Ascending aorta (tissue), 2 donors: ENCODE data around the gene BTBD6. TPM values are rescaled to one million over a fixed set of nuclear protein-coding genes. Genes with fewer than 3 reads are reported as not detected.

Experiments
- DNase-seq, 2 donors: peaks; one replicate each; pipeline ENCODE4 v3.0.0-alpha.2; 2019; ENCODE audit warnings: low spot score in 2 of 2
- H3K27ac ChIP-seq, 2 donors: fragments of 200-600 bp; sonication (generic); one replicate each; pipeline ENCODE4 v1.5.1; 2016 to 2017; ENCODE audit warnings: mild to moderate bottlenecking in 1 of 2
- H3K27me3 ChIP-seq: fragments of 200-600 bp; sonication (generic); one replicate; pipeline ENCODE4 v1.5.1; 2017
- H3K36me3 ChIP-seq, 2 donors: fragments of 200-600 bp; sonication (generic); one replicate each; pipeline ENCODE4 v1.5.1; 2016
- H3K4me1 ChIP-seq, 2 donors: fragments of 200-600 bp; sonication (generic); one replicate each; pipeline ENCODE4 v1.5.1; 2016 to 2017; ENCODE audit warnings: mild to moderate bottlenecking in 1 of 2
- H3K4me3 ChIP-seq, 2 donors: fragments of 200-600 bp; sonication (generic); one replicate each; pipeline ENCODE4 v1.5.1; 2016 to 2017; ENCODE audit warnings: mild to moderate bottlenecking in 1 of 2
- H3K9me3 ChIP-seq, 2 donors: fragments of 200-600 bp; sonication (generic); one replicate each; pipeline ENCODE4 v1.5.1; 2016
- CTCF ChIP-seq, 3 experiments: fragments of 200-600 bp in 2 of 3; fragments of 450-650 bp in 1 of 3; sonication (generic) in 2 of 3; IDR thresholded peaks; one replicate each; pipeline ENCODE4 v1.5.1; 2016 to 2019; ENCODE audit warnings: antibody characterized with exemption in 3 of 3, mild to moderate bottlenecking in 1 of 3, moderate library complexity in 1 of 3
- intact Hi-C: fragments of 100-400 bp; cut with DNase I; formaldehyde crosslinking; loops from one replicate; pipeline ENCODE4 v1.15.1; 2023
- total RNA-seq: library from RNA; depleted of rRNA; stranded (reverse); fragments of >200 nt; gene quantifications from one replicate; pipeline ENCODE4 v1.1.0, GENCODE V29; 2016

The BTBD6 gene
- total RNA-seq, 1 donor from 2014 or later: 80.1 TPM

DNA sequence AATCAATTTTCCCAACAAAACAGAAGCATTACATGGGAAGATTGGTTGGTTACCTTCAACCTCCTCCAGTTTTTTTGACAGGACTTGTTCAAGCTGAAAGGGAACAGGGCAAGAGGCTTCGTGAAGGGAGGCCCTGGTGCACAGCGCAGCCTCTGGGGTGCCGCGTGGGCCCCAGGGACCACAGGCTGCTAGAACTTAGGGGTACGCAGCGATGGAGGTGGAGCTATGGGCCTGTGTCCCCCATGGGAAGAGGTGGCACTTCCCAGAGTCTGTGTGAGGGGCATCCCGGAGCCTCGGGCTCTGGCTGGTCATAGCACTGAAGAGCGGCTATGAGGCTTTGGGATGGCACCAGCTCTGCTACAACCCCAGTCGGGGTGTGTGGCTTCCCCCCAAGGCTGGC is 22.1 kb upstream of the BTBD6 start:
- Histone ChIP-seq H3K4me1 (no peaks in the 10 kb centered on the region), H3K27ac (no peak overlapping the region), H3K27me3 (no peaks in the 10 kb centered on the region), H3K9me3 (no peaks in the 10 kb centered on the region), H3K36me3 (peaks cover 26 to 40% of the 10 kb centered on the region in 2 donors), H3K4me3 (no peak overlapping the region)
- intact Hi-C loops: no loop called here
- no peak for DNase-seq
- TF ChIP-seq CTCF (IDR thresholded peaks at IDR 0.05): no peak

DNA sequence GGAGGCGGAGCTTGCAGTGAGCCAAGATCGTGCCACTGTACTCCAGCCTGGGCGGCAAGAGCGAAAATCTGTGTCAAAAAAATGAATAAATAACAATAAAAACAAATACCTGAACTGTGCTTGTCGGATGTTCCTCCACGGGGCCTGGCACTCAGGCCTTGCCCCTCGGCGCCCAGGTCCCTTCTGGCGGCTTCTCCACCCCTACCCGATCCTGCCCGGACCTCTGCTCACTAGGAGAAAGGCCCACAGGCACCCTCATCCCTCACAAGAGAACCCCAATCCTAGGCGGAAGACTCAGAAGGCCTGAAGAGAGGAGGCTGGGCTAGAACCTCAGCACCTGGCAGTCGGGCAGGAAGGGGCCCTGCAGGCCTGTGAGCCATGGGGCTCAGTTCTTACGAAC is 21.0 kb upstream of the BTBD6 start:
- Histone ChIP-seq H3K4me1 (no peaks in the 10 kb centered on the region), H3K27me3 (no peaks in the 10 kb centered on the region), H3K4me3 (no peak overlapping the region), H3K27ac (no peak overlapping the region), H3K9me3 (no peaks in the 10 kb centered on the region), H3K36me3 (peaks cover 18 to 30% of the 10 kb centered on the region in 2 donors)
- no peak for DNase-seq
- intact Hi-C loops: no loop called here
- no peak for TF ChIP-seq CTCF (IDR thresholded peaks at IDR 0.05)

DNA sequence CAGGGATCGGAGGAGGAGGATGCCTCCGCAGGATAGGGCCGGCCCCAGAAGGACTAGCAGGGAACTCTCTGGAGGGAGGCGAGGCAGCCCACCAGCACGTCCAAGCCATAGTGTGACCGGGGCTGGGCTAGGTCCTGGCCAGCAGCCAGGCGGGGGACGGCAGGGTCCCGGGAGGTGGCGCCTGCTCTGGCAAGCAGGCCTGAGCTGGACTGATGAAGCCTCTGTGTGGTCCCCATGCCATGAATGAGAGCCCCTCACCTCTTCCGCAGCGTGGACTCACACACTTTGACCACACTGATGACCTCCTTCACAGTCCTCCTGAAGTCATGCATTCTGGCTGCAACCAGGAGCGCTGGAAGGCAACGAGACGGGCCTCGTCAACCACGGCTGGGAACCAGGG is 19.8 kb upstream of the BTBD6 start:
- H3K9me3 ChIP-seq: no peaks in the 10 kb centered on the region
- peaks cover 18 to 26% of the 10 kb centered on the region in 2 donors for H3K36me3 ChIP-seq
- intact Hi-C loops: no loop called here

DNA sequence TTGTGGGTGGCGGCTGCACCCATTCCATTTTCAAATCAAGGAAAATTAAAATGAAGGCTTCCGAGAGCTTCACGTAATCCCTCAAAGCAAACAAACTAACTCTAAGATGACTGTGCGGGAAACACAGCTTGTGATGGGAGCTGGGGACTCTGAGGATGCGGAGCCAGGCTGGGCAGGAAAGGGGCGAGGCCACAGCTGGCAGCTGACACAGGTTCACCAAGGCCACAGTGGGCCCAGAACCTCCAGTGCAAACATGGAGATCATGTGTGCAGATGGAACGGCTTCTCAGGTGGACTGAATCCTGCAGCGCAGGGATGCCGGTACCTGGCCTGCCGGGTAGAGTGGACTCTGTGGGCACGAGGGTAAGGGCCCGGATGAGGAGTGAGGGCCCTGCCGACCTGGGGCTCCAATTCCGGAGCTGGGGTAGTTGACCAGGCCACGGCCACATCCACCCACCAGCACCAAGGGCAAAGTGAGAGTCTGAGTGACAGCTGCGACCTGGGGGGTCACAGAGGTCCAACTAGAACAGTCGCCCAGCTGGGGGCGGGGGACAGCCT is 19.2 kb upstream of the BTBD6 start:
- Histone ChIP-seq H3K27ac (no peak overlapping the region), H3K4me3 (no peak overlapping the region), H3K9me3 (no peaks in the 10 kb centered on the region), H3K36me3 (peaks cover 18 to 21% of the 10 kb centered on the region in 2 donors), H3K4me1 (no peaks in the 10 kb centered on the region), H3K27me3 (no peaks in the 10 kb centered on the region)
- intact Hi-C loops: no loop called here
- TF ChIP-seq CTCF (IDR thresholded peaks at IDR 0.05): no peak
- DNase-seq: no peak

More for the DNA sequence above, 19.8 kb upstream of the BTBD6 start:
- Histone ChIP-seq H3K4me1 (no peaks in the 10 kb centered on the region), H3K4me3 (no peak overlapping the region), H3K27me3 (no peaks in the 10 kb centered on the region), H3K27ac (no peak overlapping the region)
- no peak for TF ChIP-seq CTCF (IDR thresholded peaks at IDR 0.05)
- DNase-seq: no peak

- no peak for TF ChIP-seq CTCF (IDR thresholded peaks at IDR 0.05)
- H3K27ac ChIP-seq: no peak overlapping the region
- intact Hi-C loops: loop anchor here (10.0 kb wide), 5 partner anchors 74 to 566 kb away; partner anchors contain the start of genes AHNAK2, CRIP2, MTA1 and PACS2
- no peak overlapping the region for H3K4me3 ChIP-seq
- H3K36me3 ChIP-seq: peaks cover 5 to 16% of the 10 kb centered on the region in 2 donors
- no peaks in the 10 kb centered on the region for H3K27me3 ChIP-seq
- no peaks in the 10 kb centered on the region for H3K9me3 ChIP-seq
- no peak for DNase-seq
- no peaks in the 10 kb centered on the region for H3K4me1 ChIP-seq
Measured at GRCh38 chr14:105240811-105241576, 7.3 kb upstream of the BTBD6 start.
